ENCODE results near the gene UCN.

- no peak for TF ChIP-seq CTCF (IDR thresholded peaks at IDR 0.05 in 4 of 5, conservative IDR thresholded peaks at IDR 0.05 in 1 of 5)
- TF ChIP-seq POLR2A (IDR thresholded peaks at IDR 0.05): no peak
Measured at GRCh38 chr2:27284996-27285395, 23.2 kb downstream of the UCN start.

All from gastrocnemius medialis (tissue), 4 donors.